PFSK-1 (cell line): ENCODE data around the gene NCOA7.

ENCODE experiments used
- FOXP2 ChIP-seq: optimal IDR thresholded peaks from 2 replicates; pipeline ENCODE3; 2011; ENCODE audit warnings: borderline replicate concordance, control low read depth, inconsistent platforms; ENCODE audit not compliant: insufficient read depth; ENCODE audit errors: extremely low read length, extremely low read depth
- POLR2AphosphoS5 ChIP-seq: IDR thresholded peaks from 2 replicates; pipeline ENCODE4 v1.6.1; 2012; ENCODE audit warnings: low read depth, mild to moderate bottlenecking, control low read depth, low read length, moderate library complexity
- REST ChIP-seq, 2 experiments: IDR thresholded peaks; 2 replicates each; pipeline versions ENCODE4 v1.6.1 to v1.8.0; 2011 to 2012; ENCODE audit warnings: low read depth in 2 of 2, low read length in 2 of 2, control low read depth in 1 of 2, inconsistent platforms in 1 of 2, mild to moderate bottlenecking in 1 of 2, moderate library complexity in 1 of 2; ENCODE audit not compliant: insufficient read depth in 1 of 2
- SIN3A ChIP-seq: IDR thresholded peaks from 2 replicates; pipeline ENCODE4 v1.6.1; 2012; ENCODE audit warnings: mild to moderate bottlenecking, low read length, moderate library complexity, borderline replicate concordance; ENCODE audit not compliant: insufficient read depth
- TAF1 ChIP-seq: IDR thresholded peaks from 2 replicates; pipeline ENCODE4 v1.6.1; 2012; ENCODE audit warnings: low read length, control low read depth, borderline replicate concordance; ENCODE audit not compliant: insufficient read depth

DNA sequence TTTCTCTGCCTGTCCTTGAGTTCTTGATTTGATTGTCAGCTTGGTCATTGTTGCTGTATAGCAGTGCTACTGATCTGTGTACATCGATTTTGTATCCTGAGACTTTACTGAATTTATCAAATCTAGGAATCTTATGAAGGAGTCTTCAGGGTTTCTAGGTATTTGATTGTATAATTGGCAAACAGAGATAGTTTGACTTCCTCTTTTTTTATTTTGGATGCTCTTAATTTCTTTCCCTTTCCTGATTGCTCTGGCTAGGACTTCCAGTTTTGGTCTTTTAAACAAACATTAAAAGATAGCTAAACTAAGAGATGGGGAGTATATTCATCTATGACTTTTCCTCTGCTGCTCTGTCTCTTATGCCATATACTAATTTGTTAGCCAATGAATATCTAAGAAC, 62.4 kb downstream of the NCOA7 start:
- TF ChIP-seq TAF1 (no peak), REST (IDR thresholded peaks at IDR 0.05; ENCODE audit: insufficient read depth in 1 of 2, low read depth in 2 of 2, low read length in 2 of 2) (no peak), POLR2AphosphoS5 (no peak), SIN3A (no peak), FOXP2 (no peak)
